Cardiac muscle cell (in vitro differentiated cells and primary cell): ENCODE results near the gene KLK8. TPM values are rescaled to one million over a fixed set of nuclear protein-coding genes. Genes with fewer than 3 reads are reported as not detected.

Source experiments
- DNase-seq, 2 donors: peaks; one replicate each; pipeline versions ENCODE4 v3.0.0 to v3.0.0-alpha.2; 2010 to 2017; ENCODE audit warnings: low read depth in 1 of 2, low spot score in 1 of 2
- H3K27ac ChIP-seq: fragments of 200-600 bp; sonication (generic); 2 replicates; pipeline ENCODE4 v1.5.1; 2016
- H3K27me3 ChIP-seq: fragments of 200-600 bp; sonication (generic); 2 replicates; pipeline ENCODE4 v1.6.0; 2016; ENCODE audit warnings: control low read depth
- H3K36me3 ChIP-seq: fragments of 200-600 bp; sonication (generic); 2 replicates; pipeline ENCODE4 v1.5.1; 2016; ENCODE audit warnings: control low read depth
- H3K4me1 ChIP-seq: fragments of 200-600 bp; sonication (generic); 2 replicates; pipeline ENCODE4 v1.8.1; 2017; ENCODE audit warnings: low read depth, mild to moderate bottlenecking, mixed run types
- H3K4me3 ChIP-seq: fragments of 200-600 bp; sonication (generic); 2 replicates; pipeline ENCODE4 v1.5.1; 2016; ENCODE audit warnings: mild to moderate bottlenecking
- H3K9me3 ChIP-seq: fragments of 200-600 bp; sonication (generic); 2 replicates; pipeline ENCODE4 v1.5.1; 2017; ENCODE audit warnings: low read depth, mild to moderate bottlenecking, control low read depth
- CTCF ChIP-seq: IDR thresholded peaks from 2 replicates; pipeline ENCODE4 v1.5.1; 2012; ENCODE audit warnings: low read depth, mild to moderate bottlenecking, low read length
- polyA plus RNA-seq: library from polyadenylated mRNA; unstranded; fragments of >200 nt; fragmentation: Nextera tagmentation; extraction: Ambion mirVana; gene quantifications from 2 replicates; pipeline ENCODE4 v1.2.1, GENCODE V29; 2016
- total RNA-seq: library from RNA; depleted of rRNA; stranded (reverse); fragments of >200 nt; gene quantifications from 2 replicates; pipeline ENCODE4 v1.2.3, GENCODE V29; 2016

KLK8 gene
- total and polyA plus RNA-seq, 2 experiments from 2014 or later: not detected

- no peak for TF ChIP-seq CTCF
Observed at GRCh38 chr19:51025401-51025800, 24.0 kb upstream of the KLK8 start.

GRCh38 chr19:51024924-51025323, 23.5 kb upstream of the KLK8 start:
- peaks cover 16% of the 10 kb centered on the region for H3K27me3 ChIP-seq
- H3K9me3 ChIP-seq: no peaks in the 10 kb centered on the region
- H3K4me1 ChIP-seq: no peaks in the 10 kb centered on the region
- no peak overlapping the region for H3K27ac ChIP-seq
- H3K36me3 ChIP-seq: no peaks in the 10 kb centered on the region
- DNase-seq: no peak
- H3K4me3 ChIP-seq: no peak overlapping the region
- no peak for TF ChIP-seq CTCF

More at GRCh38 chr19:51025401-51025800, 24.0 kb upstream of the KLK8 start:
- Histone ChIP-seq H3K27ac (no peak overlapping the region), H3K27me3 (peaks cover 11% of the 10 kb centered on the region), H3K4me3 (no peak overlapping the region), H3K4me1 (no peaks in the 10 kb centered on the region), H3K36me3 (no peaks in the 10 kb centered on the region), H3K9me3 (no peaks in the 10 kb centered on the region)
- DNase-seq: no peak

- Histone ChIP-seq H3K36me3 (no peaks in the 10 kb centered on the region), H3K9me3 (no peaks in the 10 kb centered on the region), H3K27ac (no peak overlapping the region), H3K27me3 (peaks cover 26% of the 10 kb centered on the region), H3K4me1 (no peaks in the 10 kb centered on the region), H3K4me3 (no peak overlapping the region)
- no peak for TF ChIP-seq CTCF
- DNase-seq: no peak
Observed at GRCh38 chr19:51023946-51024345, 22.5 kb upstream of the KLK8 start.

- TF ChIP-seq CTCF: no peak
- no peak overlapping the region for H3K27ac ChIP-seq
- no peaks in the 10 kb centered on the region for H3K9me3 ChIP-seq
- no peak overlapping the region for H3K4me3 ChIP-seq
- no peak for DNase-seq
- H3K36me3 ChIP-seq: no peaks in the 10 kb centered on the region
- no peaks in the 10 kb centered on the region for H3K4me1 ChIP-seq
- H3K27me3 ChIP-seq: peaks cover 40% of the 10 kb centered on the region
Observed at GRCh38 chr19:51022526-51022925, 21.1 kb upstream of the KLK8 start.

GRCh38 chr19:51020988-51021651, 19.7 kb upstream of the KLK8 start:
- H3K9me3 ChIP-seq: no peaks in the 10 kb centered on the region
- peak; percentile 78 for TF ChIP-seq CTCF
- H3K27ac ChIP-seq: no peak overlapping the region
- H3K4me1 ChIP-seq: no peaks in the 10 kb centered on the region
- peak; percentile 58 to 74 for DNase-seq
- no peak overlapping the region for H3K4me3 ChIP-seq
- no peaks in the 10 kb centered on the region for H3K36me3 ChIP-seq
- H3K27me3 ChIP-seq: peaks cover 53% of the 10 kb centered on the region
